HG03342 (cell line): ENCODE results near the gene ZNF655.
"Not testable (repeated sequence)": the region's sequence is repeated elsewhere in the genome, so short reads cannot be mapped to it uniquely, and the experiment has no call there.

Experiments used
- ATAC-seq: cut with Tn5 transposase; IDR thresholded peaks from one replicate; pipeline ENCODE4 v1.9.1; 2021; ENCODE audit warnings: mild to moderate bottlenecking, moderate library complexity; ENCODE audit not compliant: unreplicated experiment

Gene ZNF655

GRCh38 chr7:99559175-99559915 lies 903 bp downstream of the ZNF655 start:
- no peak for ATAC-seq

- no peak for ATAC-seq
Measured at GRCh38 chr7:99560834-99561736, 2.6 kb downstream of the ZNF655 start.

GRCh38 chr7:99561737-99562051 lies 3.3 kb downstream of the ZNF655 start:
- ATAC-seq, result no peak

- no peak for ATAC-seq
Measured at GRCh38 chr7:99562114-99562784, 3.8 kb downstream of the ZNF655 start.

GRCh38 chr7:99562832-99563231 lies 4.4 kb downstream of the ZNF655 start:
- ATAC-seq, result no peak

GRCh38 chr7:99563650-99564049 lies 5.2 kb downstream of the ZNF655 start:
- no peak for ATAC-seq

GRCh38 chr7:99568770-99569169 lies 10.3 kb downstream of the ZNF655 start:
- ATAC-seq, result not testable (repeated sequence)

- no peak for ATAC-seq
Measured at GRCh38 chr7:99571768-99572167, 13.3 kb downstream of the ZNF655 start.

- no peak for ATAC-seq
Measured at GRCh38 chr7:99573257-99573656, 14.8 kb downstream of the ZNF655 start.

- no peak for ATAC-seq
Measured at GRCh38 chr7:99576251-99576650, 17.8 kb downstream of the ZNF655 start.

- no peak for ATAC-seq
Measured at GRCh38 chr7:99579281-99579955, 21.0 kb downstream of the ZNF655 start.

GRCh38 chr7:99579956-99580777 lies 21.7 kb downstream of the ZNF655 start:
- ATAC-seq, result no peak

- ATAC-seq, result not testable (repeated sequence)
Measured at GRCh38 chr7:99580778-99581332, 22.4 kb downstream of the ZNF655 start.

- ATAC-seq, result no peak
Measured at GRCh38 chr7:99588868-99589267, 30.4 kb downstream of the ZNF655 start.

GRCh38 chr7:99594948-99595745 lies 36.7 kb downstream of the ZNF655 start:
- no peak for ATAC-seq

- ATAC-seq, result no peak
Measured at GRCh38 chr7:99596408-99596955, 38.0 kb downstream of the ZNF655 start.

- ATAC-seq, result no peak
Measured at GRCh38 chr7:99597762-99598501, 39.5 kb downstream of the ZNF655 start, which contains the start of gene TMEM225B. TMEM225B (plus strand) TSS chr7:99598267; CDS start chr7:99604389, 6,122 bp downstream.

GRCh38 chr7:99599836-99600235 lies 41.4 kb downstream of the ZNF655 start:
- no peak for ATAC-seq
